ENCODE data around the gene SF3B4. TPM values are rescaled to one million over a fixed set of nuclear protein-coding genes. Genes with fewer than 3 reads are reported as not detected.

Gene SF3B4
- total RNA-seq (10 to 100 TPM; 19.8 to 31.9 (median 26.2) TPM), polyA plus RNA-seq (10 to 100 TPM; 12.6 to 20.3 TPM)
- long read RNA-seq, donor 1, partial matches to known transcripts = 3 of 4 reads
- long read RNA-seq, donor 1, other reads (novel, unspliced or antisense) = 0 of 4 reads
- long read RNA-seq, donor 2, transcript SF3B4-201 (6 exons, 2,085 nt) = major isoform, 6 of 9 reads
- long read RNA-seq, donor 2, partial matches to known transcripts = 3 of 9 reads
- long read RNA-seq, donor 2, other reads (novel, unspliced or antisense) = 0 of 9 reads
- long read RNA-seq, donor 3, transcript SF3B4-201 (6 exons, 2,085 nt) = major isoform, 11 of 11 reads
- long read RNA-seq, donor 3, partial matches to known transcripts = 0 of 11 reads
- long read RNA-seq, donor 3, other reads (novel, unspliced or antisense) = 0 of 11 reads

- ATAC-seq = peak; percentile 97 to 100 (median 99)
- H3K27me3 ChIP-seq = no peaks in the 10 kb centered on the region
- WGBS, 2 donors = 0% methylated on average over 47 of the region's 47 CpGs
- intact Hi-C loops (cut with DNase I) = loop anchor here in 3 of 10 donors (2.0 to 5.0 kb wide), 2 partner anchors 35 to 39 kb away; no protein-coding TSS in a partner anchor
- H3K36me3 ChIP-seq = peaks cover 0 to 67% (median 37%) of the 10 kb centered on the region in 9 donors
- H3K4me1 ChIP-seq = peaks cover 5 to 51% (median 33%) of the 10 kb centered on the region in 9 donors
- H3K9me3 ChIP-seq = no peaks in the 10 kb centered on the region
- H3K27ac ChIP-seq = peak within 1 kb of the TSS; percentile 91 to 98 (median 96)
- H3K4me3 ChIP-seq = peak within 1 kb of the TSS; percentile 69 to 98 (median 88)
- DNase-seq = peak; percentile 95 to 97
- peak in 2 of 9 donors; percentile 24 to 29 for TF ChIP-seq CTCF (IDR thresholded peaks at IDR 0.05)
Measured at GRCh38 chr1:149927563-149928400, at the start of gene SF3B4. SF3B4 (minus strand) TSS chr1:149927803; CDS start chr1:149927759, 44 bp downstream.

GRCh38 chr1:149977345-149977744, 49.7 kb upstream of the SF3B4 start:
- Histone ChIP-seq H3K4me3 (no peak overlapping the region), H3K36me3 (peaks cover 0 to 55% (median 26%) of the 10 kb centered on the region in 9 donors), H3K4me1 (peaks cover 2 to 25% (median 13%) of the 10 kb centered on the region in 9 donors), H3K27me3 (peaks cover 0 to 84% (median 0%) of the 10 kb centered on the region in 7 donors), H3K27ac (no peak overlapping the region), H3K9me3 (no peaks in the 10 kb centered on the region)
- 76 to 84% methylated on average over 3 of the region's 3 CpGs for WGBS, 2 donors
- no peak for TF ChIP-seq CTCF (IDR thresholded peaks at IDR 0.05)
- no peak for ATAC-seq
- no peak for DNase-seq
- intact Hi-C loops (cut with DNase I) = no loop called here

- WGBS, 2 donors = 93 to 95% methylated on average over 2 of the region's 2 CpGs
- Histone ChIP-seq H3K4me3 (no peak overlapping the region), H3K36me3 (peaks cover 0 to 100% (median 53%) of the 10 kb centered on the region in 9 donors), H3K27ac (no peak overlapping the region), H3K4me1 (peaks cover 0 to 2% (median 0%) of the 10 kb centered on the region in 9 donors), H3K9me3 (no peaks in the 10 kb centered on the region), H3K27me3 (peaks cover 0 to 64% (median 0%) of the 10 kb centered on the region in 7 donors)
- no peak for ATAC-seq
- no peak for DNase-seq
- TF ChIP-seq CTCF (IDR thresholded peaks at IDR 0.05) = no peak
- intact Hi-C loops (cut with DNase I) = loop anchor here in 2 of 10 donors (5.0 kb wide), 2 partner anchors 70 to 200 kb away; no protein-coding TSS in a partner anchor
Measured at GRCh38 chr1:149972547-149972946, 44.9 kb upstream of the SF3B4 start.

GRCh38 chr1:149967646-149968045, 40.0 kb upstream of the SF3B4 start:
- H3K9me3 ChIP-seq = no peaks in the 10 kb centered on the region
- intact Hi-C loops (cut with DNase I) = loop anchor here in 2 of 10 donors (5.0 to 10.0 kb wide), 2 partner anchors 197 to 215 kb away; no protein-coding TSS in a partner anchor
- H3K4me1 ChIP-seq = peaks cover 0 to 17% (median 6%) of the 10 kb centered on the region in 9 donors
- H3K4me3 ChIP-seq = no peak overlapping the region
- H3K36me3 ChIP-seq = peaks cover 0 to 100% (median 43%) of the 10 kb centered on the region in 9 donors
- DNase-seq = no peak
- no peak for ATAC-seq
- no peak overlapping the region for H3K27ac ChIP-seq
- H3K27me3 ChIP-seq = peaks cover 0 to 30% (median 0%) of the 10 kb centered on the region in 7 donors
- no peak for TF ChIP-seq CTCF (IDR thresholded peaks at IDR 0.05)
